NK-92 (cell line): Measurements from ENCODE around the gene PRKAG2.

Experiments used
- DNase-seq: peaks from one replicate; lab custom pipeline; 2025; ENCODE audit not compliant: unreplicated experiment; lab: John Stamatoyannopoulos, UW

PRKAG2 gene

GRCh38 chr7:151683615-151684407 lies 193.1 kb downstream of the PRKAG2 start:
- no peak for DNase-seq

- no peak for DNase-seq
Measured at GRCh38 chr7:151682831-151683614, 193.9 kb downstream of the PRKAG2 start.

DNA sequence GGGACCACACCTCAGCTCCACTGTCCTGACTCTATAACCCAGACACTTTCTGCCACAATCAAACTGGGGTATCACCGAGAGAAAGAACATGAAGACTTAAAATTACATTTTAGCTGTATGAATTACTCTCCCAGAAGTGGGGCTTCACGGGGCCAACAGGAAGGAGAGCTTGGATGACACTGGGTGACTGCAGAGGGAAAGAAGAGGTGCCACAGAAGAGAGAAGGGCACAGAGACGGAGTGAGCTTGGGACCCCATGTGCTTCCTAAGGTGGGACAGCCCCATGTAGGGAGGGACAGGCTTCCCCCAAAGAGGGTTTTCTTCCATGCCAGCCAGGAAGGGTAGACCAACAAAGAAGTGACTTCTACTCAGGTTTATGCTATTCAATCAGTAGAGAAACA lies 195.2 kb downstream of the PRKAG2 start:
- DNase-seq = no peak

GRCh38 chr7:151680810-151681209 lies 196.1 kb downstream of the PRKAG2 start:
- no peak for DNase-seq

GRCh38 chr7:151679881-151680612 lies 196.9 kb downstream of the PRKAG2 start:
- no peak for DNase-seq

DNA sequence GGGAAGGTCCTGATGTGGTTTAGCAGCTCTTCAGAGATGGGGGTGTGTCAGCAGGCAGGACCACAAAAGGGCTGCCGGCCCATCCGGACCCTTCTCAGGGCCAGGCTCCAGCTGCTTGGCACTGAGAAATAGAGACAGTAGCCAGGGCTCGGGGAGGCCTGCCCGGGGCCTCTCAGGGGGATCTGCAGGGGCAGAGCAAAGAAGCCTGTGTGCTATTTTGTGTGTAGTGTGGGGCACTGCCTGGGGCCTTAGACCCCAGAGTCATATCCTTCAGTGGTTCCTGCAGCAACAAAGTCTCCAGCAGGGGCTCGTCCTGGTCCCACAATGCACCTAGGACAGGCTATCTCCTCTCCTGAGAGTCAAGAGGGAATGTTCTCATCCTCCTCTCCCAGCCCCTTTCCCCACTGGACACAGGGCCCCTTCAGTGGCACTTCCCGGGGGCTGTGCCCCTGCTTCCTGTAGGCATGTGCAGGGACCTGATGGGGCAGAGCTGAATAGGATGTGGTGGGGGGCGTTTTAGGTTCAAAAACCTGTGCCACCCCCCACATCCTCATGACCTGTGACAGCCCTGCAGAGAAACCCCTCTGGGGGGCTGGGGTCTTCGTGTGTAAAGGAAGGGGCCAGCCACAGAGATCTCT lies 197.7 kb downstream of the PRKAG2 start:
- DNase-seq = no peak

GRCh38 chr7:151678227-151678604 lies 198.7 kb downstream of the PRKAG2 start:
- no peak for DNase-seq

DNA sequence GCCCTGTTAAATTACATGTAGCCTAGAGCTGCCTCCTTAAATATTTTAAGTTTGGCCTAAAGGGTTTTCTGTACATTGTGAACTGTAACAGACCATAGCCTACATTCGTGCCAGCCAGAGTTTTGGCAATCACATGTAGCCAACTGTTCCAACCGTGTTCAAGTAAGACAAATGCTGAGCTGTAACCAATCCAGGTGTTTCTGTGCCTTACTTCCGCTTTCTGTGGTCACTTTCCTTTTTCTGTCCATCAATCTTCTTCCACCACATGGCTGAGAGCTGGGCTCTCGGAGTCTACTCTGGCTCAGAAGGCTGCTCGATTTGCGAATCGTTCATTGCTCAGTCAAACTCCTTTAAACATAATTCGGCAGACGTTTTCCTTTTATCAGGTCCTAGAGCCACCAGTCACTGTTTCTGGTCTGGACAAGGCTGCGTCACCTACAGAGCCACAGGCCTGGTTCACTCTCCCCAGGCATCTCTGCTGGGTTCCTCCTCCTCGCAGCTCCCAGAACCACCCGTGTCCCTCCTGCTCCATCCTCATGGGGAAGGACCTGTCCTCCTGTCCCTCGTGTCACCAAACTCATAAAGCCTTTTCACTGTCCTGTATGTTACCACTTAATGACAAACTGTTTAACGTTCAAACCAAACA lies 199.2 kb downstream of the PRKAG2 start:
- DNase-seq = no peak

DNA sequence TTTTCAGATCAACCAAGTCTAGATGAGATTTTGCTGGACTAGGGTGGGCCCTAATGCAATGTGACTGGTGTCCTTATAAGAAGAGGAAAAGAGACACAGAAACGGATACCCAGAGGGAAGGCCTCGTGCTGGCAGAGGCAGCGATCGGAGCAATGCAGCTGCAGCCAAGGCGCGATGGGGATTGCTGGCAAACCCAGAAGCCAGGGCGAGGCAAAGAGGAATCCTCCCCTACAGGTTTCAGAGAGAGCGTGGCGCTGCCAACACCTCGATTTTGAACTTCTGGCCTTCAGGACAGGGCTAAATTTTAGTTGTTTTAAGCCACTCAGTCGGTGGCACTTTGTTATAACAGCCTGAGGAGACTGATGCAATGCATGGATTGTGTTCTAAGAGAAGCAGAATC lies 200.2 kb downstream of the PRKAG2 start:
- no peak for DNase-seq

DNA sequence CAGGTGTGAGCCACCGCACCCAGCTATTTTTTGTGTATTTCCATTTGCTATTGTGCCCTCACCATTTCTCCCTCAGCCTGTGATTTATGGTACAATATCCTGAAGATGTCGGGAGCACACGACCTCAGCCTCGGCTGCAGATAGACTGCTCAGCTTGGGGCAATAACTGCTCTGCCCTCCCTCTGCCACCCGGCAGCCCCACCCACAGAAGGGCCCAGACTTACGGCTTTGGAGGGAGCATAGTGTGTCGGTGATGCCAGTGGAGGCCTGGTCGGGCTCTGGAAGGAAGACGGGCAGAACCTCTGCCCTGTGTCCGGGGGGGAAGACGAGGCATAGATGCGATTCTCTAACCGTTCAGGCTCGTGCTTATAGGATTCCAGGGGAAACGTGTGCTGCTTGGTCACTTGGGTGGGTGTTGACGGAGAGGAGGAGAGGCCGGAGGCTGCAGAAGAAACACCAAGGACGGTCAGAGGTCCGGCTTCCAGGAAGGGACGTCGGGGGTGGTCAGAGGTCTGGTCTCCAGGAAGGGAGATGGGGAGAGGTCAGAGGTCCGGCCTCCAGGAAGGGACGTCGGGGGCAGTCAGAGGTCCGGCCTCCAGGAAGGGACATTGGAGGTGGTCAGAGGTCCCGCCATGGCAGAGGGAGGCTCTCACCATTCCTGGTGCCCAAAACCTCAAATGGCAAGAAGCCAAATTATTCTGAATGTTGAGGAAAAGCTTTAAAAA lies 201.6 kb downstream of the PRKAG2 start:
- DNase-seq = no peak

DNA sequence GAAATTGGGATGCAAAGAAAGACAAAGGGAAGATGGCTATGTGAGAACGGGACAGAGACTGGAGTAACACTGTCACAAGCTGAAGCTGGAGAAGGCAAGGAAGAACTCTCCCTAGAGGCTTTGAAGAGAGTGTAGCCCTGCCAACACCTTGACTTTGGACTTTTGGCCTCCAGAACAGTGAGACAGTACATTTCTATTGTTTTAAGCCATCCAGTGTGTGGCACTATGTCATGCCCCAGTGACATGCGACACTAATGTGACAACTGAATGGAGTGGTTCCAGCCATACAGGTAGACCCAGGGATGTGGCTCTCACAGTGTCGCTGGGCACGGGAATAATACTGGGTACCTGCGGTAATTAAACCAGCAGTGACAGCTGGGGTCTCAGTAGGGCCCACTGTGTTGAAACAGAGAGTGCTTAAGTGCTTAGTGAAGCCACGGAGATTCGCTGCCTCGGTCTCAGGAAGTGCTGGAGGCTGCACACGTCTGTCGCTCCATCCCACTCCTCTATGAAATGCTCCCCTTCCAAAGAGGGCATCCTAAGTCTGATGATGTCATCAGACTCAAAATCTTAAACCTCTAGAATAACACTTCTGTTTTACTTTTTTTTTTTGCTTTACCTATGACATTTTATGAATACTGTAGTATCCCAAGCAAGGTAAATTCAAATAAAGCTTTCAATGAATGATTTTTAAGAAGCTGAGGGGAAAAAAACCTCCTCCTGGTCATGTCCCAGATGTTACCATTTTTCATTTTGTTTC lies 202.6 kb downstream of the PRKAG2 start:
- DNase-seq = no peak

GRCh38 chr7:151673216-151673615 lies 203.7 kb downstream of the PRKAG2 start:
- no peak for DNase-seq

- no peak for DNase-seq
Measured at GRCh38 chr7:151672716-151673115, 204.2 kb downstream of the PRKAG2 start.

GRCh38 chr7:151671514-151671913 lies 205.4 kb downstream of the PRKAG2 start:
- DNase-seq = no peak

DNA sequence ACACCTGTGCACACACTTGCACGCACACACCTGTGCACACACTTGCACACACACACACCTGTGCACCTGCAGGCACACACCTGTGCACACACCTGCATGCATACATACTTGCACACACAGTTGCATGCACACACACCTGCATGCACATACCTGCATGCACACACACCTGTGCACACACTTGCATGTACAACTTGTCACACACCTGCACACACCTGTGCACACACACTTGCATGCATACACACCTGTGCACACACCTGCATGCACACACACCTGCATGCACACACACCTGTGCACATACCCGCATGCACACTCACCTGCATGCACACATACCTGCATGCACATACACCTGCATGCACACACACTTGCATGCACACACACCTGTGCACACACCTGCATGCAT lies 207.2 kb downstream of the PRKAG2 start:
- DNase-seq = no peak

DNA sequence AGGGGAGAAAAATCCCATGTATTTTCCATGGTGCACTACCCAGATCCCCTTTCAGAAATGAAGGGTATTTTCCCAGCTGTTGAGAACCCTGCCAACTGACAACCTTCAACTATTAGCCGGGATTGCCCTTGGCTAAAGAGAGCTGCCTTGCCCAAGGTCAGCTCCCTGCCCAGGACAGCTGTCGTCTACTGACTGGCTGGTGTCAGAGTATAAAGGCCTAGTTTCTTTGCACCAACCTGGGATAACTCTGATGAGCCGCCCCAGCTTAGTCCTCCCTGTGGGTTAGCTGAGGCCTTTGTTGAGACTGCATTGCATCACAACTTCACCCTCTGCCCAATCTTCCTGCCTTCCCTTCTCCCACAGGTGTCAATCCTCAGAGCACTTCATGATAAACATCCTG lies 210.0 kb downstream of the PRKAG2 start:
- no peak for DNase-seq

DNA sequence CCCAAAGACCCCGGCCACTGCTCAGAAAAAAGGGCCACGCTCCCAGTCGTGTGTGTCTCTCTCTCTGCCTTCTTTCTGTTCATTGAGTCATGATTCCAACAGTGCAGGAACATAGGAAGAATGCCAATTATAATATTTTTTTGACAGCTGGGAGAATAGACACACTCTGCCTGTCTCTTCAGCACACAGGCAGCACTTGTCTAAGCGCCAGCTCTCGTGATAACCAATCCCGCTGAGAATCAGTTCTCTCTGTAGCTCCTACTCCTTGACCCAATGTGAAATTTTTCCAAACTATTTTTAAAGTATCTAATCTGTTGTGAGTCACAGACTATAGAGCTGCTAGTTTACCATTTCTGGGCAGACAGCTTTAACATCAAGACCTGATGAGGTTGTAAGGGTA lies 211.5 kb downstream of the PRKAG2 start:
- DNase-seq = no peak

DNA sequence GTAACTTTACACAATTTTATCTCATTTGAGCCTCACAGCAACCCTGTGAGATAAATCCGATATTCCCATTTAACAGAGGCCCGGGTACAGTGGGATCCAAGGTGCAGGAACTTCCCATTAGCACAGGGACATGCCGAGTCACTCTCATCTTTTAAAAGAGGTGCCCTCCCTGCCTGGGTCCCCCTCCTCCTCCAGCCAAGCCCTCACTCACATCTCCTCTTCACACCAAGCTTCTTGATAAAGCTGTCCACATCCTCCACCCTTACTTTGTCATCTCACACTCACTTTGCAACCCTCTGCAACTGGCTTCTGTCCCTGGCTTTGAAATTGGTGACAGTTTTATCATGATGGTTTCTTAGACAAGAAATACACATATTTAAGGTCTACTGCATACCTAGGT lies 212.6 kb downstream of the PRKAG2 start:
- DNase-seq = no peak

DNA sequence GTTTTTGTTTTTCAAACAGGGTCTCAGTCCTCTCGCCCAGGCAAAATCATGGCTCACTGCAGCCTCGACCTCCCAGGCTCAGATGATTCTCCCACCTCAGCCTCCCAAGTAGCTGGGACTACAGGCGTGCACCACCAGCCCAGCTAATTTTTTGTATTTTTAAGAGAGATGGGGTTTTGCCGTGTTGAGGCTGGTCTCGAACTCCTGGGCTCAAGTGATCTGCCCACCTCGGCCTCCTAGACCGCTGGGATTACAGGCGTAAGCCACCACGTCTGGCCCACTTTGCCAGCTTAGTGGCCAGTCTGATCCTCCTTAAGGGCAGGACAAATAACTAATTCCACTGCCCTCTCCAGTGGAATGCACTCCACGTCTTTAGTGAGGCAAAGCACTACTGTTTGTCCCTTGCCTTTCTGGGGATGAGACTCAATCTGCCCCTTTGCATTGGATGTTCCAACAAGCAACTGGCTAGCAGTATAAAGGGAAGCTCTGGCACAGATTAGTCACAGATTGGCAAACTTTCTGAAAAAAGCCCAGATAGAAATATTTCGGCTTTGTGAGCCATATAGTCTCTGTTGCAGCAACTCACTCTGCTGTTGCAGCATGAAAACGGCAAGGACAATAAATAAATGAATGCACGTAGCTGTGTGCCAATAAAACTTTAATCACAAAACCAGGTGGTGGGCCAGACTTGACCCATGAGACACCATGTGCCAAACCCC lies 213.4 kb downstream of the PRKAG2 start:
- DNase-seq = no peak
